Endometrium (tissue), 2 donors: Measurements from ENCODE around the gene FILIP1L.

ENCODE experiments used
- FAIRE-seq: peaks from 2 replicates; lab custom pipeline; 2012; peaks lifted over from hg19 to GRCh38; lab: Jason Lieb, UNC
- donor health status: control.
- donor health status: control.

Gene FILIP1L

DNA sequence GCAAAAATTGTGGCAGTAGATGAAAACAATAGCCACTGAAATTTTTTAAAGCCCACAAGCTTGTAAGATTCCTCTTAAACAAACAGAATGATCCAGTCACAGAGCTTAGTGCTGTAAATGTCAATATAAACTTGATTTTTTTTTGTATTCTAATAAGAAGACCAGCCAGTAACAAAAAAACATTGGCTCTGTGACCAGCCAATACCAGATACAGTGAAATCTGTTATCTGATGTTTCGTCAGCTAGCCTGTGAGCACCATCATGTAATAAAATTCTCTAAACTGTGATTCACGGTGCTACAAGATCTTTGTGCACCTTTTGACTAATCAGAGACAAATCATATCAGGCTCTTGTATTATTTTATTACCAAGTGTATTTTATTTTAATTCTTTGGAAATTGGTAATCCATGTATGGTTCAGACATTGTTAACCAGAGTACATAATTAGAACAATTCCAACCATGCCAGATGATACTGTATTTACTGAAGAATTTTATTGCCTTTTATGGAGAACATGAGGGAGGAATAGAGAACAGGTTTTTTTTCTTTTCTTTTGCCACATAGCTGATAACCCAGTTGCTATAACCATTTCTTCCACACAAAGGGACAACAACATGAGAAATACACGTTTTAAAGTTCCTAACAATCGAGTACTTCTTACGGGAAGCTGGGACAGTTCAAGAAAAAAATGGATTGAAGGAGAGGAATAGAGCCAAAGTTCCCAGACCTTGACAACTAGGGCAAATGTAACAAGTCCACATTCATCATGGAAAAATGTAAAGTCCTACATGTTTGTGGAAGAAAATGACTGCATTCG is 71.9 kb downstream of the FILIP1L start:
- peak; percentile 96 for FAIRE-seq

DNA sequence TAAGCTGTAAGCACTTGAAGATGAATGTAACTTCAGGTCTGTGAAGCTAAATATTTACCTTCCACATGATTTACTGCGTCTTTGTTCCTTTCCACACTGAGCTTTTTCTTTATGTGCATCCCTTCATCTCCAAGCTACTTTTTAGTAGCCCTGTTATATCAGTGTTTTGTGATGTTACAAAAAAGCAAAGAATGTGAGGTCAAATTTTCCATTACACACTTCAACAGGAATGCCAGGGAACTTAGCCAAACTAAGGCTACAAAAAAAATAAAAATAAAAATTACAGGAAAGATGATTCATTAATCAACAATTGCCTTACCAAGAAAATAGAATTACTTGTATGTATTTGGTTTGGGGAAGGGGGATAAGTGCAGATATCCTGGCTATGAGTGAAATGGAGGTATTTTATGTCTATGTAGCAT is 73.0 kb downstream of the FILIP1L start:
- FAIRE-seq, result peak; percentile 98

DNA sequence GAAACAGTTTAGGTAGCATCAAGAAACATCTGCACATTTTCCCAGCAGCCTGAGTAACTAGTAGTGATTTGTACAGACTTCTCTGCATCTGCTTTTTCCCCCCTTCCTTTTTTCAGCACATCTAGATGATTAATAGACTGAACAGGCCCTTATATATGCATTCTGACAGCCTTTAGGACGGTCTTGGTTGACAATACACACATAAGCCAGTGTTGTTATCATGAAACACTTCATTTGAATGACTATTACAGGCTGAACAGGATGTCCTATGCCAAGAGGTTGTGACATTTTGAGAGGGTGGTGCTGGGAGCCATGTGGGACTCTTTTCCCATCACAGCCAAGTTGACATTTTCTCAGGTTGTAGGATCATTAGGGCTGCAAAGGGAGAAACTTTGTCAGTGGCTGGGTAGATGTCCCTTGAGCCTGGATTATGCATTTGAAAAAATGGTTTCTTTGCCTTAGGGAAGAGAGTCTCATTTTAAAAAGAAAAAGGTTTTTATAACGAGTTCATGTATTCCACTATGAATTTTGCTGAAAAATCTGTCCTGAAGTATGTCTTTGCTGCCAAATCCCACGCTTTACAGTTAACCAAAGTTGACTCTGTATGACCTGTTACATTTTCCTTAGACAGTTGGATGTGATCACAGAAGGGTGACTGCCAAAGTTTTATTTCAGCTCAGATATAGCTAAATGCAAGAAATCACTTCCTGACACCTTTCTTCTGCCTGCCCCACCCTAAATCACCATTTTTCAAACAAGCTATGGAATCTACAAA is 73.7 kb downstream of the FILIP1L start:
- no peak for FAIRE-seq

DNA sequence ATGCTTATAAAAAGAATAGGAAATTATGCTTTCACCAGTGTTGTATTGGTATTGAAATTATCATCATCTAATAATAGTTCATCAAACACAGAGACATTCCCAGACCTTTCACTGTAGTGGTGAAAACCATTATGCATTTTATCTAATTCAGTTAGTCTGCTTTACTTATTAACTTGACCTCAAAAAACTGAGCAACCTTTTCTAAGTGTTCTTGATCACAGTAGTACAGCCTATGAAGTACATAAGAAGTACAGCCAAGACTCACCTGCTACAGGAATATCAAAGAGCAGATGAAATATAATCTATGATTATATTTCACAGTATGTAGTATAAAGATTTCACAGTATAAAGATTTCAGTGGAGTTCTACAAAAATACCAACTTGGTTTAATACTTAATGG is 75.2 kb downstream of the FILIP1L start:
- FAIRE-seq, result peak; percentile 12

DNA sequence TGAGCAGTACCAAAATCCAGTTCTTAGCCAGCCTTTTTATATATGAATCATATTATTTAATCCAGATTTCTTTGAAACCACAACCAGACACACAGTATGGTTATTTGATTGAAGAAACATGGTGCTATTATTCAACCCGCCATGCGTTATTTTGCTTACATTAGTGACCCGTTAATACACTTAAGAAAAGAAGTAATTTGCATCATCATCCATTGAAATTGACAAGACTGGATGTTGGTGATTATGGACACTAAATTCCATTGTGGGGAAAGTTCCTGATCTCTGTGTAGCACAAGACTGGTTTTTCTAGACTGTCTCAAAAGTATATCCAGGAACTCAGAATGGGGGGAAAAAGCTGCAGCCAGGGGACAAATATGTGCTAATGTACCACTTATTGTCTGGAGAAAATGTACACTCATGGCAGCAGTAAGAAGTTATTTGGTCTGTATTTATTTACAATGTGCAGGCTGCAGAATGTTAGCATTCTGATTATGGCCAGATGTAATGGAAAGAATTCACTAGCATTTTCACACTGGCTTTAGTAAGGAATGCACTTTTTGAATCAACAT is 80.3 kb downstream of the FILIP1L start:
- no peak for FAIRE-seq

DNA sequence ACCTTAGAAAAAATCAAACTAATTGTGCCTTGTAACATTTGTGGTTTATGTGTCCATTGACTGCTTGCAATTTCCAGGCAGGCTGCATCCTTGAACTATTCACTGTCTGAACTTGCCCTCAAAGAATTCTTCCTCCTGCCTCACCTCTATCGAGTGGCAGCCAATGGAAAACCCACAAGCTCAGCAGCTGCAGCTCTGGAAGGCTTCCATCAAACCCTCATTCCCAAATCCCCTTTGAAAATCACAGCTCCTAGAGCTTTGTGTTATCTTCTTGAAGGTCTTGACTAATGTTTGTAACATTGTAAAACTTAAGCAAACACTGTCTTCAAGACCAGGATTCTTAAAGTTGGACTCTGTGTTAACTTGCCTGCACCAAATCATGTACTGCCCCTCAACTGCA is 81.1 kb downstream of the FILIP1L start:
- FAIRE-seq, result no peak

DNA sequence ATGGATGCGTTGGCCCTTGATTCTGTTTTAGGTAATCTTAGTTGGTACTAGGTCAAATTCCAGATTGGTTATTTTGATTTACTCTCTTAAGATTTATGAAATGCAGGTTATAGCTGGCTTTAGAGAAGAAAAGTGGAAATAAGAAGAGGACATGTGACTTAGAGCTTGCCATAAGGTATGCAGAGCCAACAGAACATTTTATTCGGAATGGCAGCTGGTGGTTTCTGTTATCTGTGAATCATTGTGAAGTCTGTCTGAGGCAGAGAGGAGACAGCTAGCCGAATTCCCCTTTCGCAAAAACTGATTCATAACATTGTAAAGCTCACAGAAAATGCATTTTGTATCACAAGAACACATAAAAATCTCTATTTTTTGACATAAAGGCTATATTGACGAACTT is 82.1 kb downstream of the FILIP1L start:
- no peak for FAIRE-seq

DNA sequence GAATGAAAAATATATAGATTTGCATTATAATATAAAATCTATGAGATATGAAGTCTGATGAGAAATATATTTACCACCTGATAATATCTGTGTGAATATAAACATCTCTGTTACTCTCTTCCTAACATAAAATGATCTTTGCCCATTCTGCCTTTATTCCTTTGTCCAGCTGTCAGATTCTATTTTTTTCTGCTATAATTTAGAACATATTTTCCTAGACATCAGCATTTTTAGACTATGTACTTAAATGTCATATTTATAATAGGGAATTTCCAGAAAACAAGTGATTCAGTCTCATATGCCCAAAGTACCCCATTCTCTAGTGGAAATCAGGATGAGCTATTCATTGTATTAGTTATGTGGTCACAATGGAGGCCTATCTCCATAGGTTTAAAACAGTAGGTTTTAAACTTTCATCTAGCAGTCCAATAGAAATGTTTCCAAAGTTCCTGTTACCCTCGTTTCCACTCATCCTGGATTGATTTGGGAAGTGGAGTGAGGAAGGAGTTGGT is 83.3 kb downstream of the FILIP1L start:
- no peak for FAIRE-seq

DNA sequence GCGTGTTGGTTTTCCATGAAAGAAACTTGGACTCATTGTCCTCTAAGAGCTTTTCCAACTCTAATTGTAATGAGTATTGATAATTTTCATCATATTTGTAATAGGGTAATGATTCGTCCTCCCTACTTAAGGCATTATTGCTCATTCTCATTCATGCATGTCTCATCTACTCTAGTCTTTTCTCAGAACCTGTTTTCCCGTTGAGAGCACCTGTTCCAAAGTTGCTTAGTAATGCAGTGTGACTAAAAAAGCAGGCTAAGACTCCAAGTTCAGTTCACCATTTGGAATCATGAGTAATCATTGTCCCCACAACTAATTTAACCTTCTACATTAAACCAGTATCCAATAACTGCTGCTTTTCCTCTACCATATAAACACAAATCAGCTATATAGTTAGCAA is 84.0 kb downstream of the FILIP1L start:
- no peak for FAIRE-seq

DNA sequence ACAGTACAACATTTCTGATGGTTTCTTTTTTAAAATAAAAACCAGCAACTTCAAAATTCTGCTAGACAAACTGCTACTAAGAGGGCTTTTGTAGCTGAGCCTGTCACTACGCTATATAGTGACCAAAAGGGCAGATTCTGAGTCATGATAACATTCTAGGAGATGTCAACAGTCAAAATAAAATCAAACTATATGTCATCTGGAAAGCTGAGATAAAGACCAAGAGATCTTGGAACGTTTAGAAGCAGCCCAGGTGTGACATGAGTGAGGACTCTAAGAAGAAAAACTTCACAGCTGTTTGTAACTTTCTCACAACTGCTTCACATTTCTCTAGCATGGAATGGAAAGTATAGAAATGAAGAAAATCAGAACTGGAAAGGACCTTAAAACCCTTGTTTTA is 84.6 kb downstream of the FILIP1L start:
- no peak for FAIRE-seq

DNA sequence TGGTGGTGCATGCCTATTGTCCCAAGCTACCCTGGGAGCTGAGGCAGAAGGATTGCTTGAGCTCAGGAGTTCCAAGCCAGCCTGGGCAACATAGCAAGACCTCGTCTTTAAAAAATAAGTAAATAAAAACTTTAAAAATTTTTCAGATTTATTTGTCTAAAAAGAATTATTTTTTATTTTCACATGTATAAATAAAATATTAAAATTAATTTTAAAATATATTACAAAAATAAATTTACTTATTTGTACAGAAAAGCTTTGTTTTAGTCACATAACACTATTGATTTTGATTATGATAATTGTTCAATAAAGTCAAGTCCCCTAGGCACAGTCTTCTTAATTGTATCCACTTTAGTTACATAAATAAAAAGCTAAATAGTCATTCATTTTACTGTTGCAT is 85.2 kb downstream of the FILIP1L start:
- FAIRE-seq, result peak; percentile 46

DNA sequence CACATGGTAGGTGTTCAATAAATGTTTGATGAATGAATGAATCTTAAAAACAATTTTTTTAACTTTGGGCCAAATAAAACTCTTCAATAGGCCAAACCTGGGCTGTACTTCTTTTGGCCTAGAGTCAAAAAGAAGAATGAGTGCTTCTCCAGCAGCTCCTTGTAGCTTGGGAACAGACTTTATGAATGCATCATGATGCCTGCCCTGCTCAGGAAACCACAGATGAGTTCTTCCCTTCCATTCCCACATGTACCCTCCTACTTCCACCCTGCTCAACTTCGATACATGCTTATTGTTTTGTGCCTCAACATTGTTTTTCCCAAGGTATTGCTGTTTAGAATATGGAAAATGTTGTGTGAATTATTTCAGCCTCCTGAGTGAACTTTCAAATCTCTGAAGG is 87.0 kb downstream of the FILIP1L start:
- FAIRE-seq, result no peak

DNA sequence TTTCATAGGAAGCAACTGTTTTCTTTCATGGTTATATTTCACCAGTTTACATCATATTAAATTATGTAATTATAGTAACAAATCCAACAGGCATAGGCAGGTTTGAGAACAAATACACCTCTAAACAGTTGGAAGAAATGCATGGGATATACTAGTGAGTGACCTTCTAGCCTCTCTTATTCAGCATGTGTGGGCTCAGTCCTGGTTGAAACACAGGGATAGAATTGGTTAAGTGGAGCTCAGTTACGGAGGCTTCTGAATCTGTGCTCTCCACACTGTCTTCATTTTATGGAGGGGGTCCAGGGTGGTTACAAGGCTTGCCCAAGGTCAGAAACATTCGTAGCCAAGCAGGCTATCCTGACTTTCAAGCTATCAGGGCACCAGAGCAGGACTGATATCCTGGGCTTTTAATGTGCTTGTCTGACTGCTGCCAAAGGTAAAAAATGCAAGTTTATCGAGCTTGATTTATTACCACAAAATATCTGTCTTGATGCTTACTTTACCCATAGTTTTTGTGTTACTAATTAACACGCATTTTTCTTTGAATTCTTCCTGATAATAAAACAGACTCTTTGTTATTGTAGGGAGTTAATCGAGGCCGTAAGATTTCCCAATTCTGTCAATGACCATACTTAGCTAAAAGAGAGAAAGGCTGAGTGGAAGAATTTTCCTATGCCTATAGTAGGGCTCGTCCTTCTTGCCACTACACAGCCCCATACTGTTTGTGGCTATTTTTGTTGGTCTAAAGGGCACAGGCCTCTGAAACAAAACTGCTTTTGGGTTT is 89.6 kb downstream of the FILIP1L start:
- FAIRE-seq, result no peak

DNA sequence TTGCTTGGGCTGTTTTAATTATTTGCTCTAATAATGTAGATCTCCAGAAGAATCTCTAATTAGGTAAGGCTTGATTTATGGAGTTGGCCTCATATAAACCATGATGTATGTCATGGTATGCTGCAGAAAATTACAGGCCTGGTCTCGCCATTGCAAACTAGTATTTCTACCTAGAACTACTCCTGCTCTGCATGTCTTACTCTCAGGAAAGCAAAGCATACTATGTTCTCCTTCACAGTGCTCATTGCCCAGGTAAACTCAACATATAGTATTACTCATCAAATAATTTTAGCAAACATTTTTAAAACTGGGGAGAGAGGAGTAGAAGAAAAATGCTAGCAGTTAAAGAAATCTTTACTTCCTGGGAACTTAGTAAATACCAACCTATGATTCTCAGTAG is 90.7 kb downstream of the FILIP1L start:
- no peak for FAIRE-seq

DNA sequence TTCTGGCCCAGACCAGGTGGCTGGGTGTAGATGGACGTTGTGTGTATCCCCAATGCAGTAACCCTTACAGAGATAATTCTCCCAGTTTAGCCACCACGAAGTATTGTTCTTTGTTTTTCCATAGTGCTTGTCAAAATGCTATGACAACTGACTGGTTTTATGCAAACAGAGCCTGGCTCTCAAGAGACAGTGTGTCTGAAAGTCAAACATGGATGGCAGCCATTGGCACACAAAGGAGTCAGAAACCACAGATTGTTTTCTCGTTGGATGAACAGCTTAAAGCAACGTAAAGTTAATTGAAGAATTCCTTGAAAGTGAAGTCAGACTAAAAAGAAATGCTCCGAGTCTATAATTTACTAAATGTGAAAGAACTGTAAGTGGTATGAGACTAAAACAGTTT is 91.2 kb downstream of the FILIP1L start:
- no peak for FAIRE-seq

DNA sequence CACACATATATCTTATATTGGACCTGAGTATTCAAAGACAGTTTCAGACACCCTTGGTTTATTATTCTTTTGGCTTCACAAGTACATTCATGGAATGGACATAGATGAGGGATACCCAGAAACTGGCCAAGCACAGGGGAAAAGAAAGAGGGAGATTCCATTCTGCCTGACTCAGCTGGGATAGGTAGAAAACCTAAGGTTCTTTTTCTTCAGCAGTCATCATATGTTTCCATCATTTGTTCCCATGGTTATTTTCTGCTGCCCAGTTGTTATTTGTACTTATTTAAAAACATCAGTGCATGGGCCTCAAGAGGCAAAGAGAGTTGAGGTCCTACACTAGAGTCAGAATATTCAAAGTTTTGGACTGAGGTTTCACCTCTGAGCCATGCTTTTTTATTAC is 91.8 kb downstream of the FILIP1L start:
- FAIRE-seq, result no peak

DNA sequence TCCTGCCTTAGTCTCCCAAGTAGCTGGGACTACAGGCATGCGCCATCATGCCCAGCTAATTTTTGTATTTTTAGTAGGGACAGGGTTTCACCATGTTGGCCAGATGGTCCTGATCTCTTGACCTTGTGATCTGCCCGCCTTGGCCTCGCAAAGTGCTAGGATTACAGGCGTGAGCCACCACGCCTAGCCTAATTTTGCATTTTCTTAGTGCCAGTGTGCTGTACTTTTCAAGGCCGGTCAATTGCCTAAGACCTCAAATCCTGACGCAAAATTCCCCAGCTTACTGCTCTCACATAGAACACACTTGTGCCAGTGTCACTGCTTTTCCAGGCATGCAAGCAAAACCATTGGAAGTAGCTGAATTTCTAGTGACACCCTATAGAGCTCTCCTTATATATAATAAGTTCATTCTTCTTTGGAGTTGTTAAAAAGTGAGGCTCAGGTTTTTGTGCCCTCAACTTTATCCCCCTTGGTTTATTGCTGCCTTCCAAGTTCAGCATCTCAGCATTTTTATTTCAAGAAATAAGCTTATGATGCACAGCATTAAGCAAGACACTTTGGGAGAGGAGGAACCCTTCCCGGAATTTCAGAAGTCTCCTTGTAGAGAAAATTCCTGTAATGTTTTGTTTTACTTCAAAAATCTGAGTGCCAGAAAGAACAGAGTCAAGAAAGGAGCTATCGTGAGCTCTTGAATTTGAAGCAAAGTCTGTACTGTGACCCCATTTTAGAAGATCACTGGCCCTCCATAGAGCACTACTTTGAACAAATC is 93.2 kb downstream of the FILIP1L start:
- no peak for FAIRE-seq

DNA sequence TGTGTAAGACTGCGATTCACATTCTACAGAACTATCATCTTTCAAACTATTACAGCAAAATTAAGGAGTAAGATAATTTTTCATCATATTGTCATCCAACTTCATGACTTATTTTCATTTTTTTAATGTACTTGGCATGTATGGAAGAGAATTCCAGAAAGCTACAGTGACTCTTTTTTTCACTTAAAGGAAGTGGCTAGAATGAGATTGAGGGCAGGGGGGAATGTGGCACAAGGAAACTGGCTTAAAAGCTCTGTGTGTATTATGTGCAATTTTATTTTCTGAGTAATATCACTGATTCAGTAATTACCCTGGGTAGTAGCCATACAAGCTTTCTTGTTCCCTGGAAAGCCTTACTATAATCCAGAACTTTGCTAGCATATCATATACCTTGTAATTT is 94.6 kb downstream of the FILIP1L start:
- no peak for FAIRE-seq

DNA sequence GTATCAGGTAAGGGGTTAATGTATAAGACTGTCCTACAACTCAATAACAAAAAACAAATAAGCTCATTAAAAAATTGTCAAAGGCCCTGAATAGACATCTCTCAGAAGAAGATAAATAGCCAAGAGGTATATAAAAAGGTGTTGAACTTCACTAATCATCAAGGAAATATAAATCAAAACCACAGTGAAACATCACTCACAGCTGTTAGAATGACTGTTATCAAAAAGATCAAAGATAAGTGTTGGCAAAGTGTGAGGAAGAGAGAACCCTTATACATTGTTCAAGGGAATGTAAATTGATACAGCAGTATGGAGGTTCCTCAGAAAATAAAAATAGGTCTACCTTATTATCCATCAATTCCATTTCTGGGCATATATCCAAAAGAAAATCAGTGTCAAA is 95.5 kb downstream of the FILIP1L start:
- FAIRE-seq, result no peak

DNA sequence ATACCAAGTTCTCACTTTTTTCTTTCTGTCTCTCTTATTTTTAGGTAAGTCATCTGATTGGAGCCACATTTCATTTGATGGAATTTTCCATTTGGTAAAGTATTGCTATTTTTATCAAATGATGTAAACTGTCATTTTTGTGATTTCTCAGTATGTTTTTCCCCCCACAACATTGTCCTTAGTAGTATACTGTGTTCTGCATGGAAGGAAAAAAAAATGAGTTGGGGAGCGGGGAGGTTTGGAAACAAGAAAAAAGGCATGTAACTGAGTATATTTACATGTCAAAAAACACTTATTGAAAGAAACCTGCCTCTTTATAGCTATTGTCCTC is 104.2 kb downstream of the FILIP1L start:
- FAIRE-seq, result no peak

DNA sequence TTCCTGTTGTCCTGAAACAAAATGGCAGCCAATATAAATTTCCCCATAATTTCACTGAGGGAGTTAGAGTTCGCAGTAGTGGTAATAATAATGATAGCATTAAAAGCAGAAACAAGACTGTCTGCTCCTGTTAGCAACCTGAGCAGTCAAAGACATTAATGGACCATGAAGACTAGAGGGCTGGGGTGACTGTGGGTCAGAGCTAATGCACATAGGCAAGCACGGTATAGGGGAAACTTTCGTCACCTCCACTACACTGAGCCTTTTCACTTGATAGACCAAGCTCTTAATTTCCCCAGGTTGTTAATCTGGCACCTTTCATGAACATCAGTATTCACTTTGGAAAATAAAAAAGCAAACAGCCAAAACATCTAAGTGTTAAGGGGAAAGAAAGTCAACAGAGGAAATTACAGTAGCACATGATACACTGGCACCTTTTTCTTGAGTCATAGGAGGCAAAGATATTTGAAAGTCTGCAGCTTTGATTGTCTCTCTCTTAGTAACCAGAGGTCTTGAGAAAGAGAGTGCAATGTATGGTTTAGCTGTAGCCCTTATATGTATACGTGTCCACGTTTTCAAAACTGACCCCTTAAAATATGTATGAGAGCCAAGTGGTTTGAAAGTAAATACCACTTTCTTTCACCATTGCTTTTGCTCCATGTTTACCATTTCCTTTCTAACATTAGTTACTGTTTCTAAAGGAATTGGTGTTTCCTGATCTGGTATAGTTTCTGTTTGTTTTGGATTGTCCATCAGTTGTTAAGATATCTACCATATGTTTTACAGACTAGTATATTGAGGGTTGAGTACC is 104.8 kb downstream of the FILIP1L start:
- no peak for FAIRE-seq
